DND-41 (cell line): ENCODE measurements around the gene COL23A1.

ENCODE experiments used
- ATAC-seq: fragments of 200-7000 bp; cut with Tn5 transposase; 3 replicates; pipeline ENCODE4 v1.9.1; 2021; ENCODE audit warnings: low read depth; ENCODE audit not compliant: insufficient read depth
- DNase-seq: peaks from one replicate; pipeline ENCODE4 v3.0.0-alpha.2; 2020
- H2AFZ ChIP-seq: 2 replicates; pipeline ENCODE4 v1.6.0; 2012; ENCODE audit warnings: low read depth, low read length
- H3K27ac ChIP-seq: 2 replicates; pipeline ENCODE4 v1.5.1; 2012; ENCODE audit warnings: low read length, inconsistent platforms
- H3K27me3 ChIP-seq: fragments of 200-600 bp; sonication (generic); 2 replicates; pipeline ENCODE4 v1.6.0; 2012; ENCODE audit warnings: low read length, mild to moderate bottlenecking, inconsistent platforms; ENCODE audit not compliant: insufficient read depth, poor library complexity
- H3K36me3 ChIP-seq: 2 replicates; pipeline ENCODE4 v1.5.1; 2012; ENCODE audit warnings: low read length, inconsistent platforms; ENCODE audit not compliant: insufficient read depth
- H3K4me1 ChIP-seq: 2 replicates; pipeline ENCODE4 v1.5.1; 2012; ENCODE audit warnings: mild to moderate bottlenecking, low read length; ENCODE audit not compliant: insufficient read depth
- H3K4me2 ChIP-seq: 2 replicates; pipeline ENCODE4 v1.6.0; 2012; ENCODE audit warnings: mild to moderate bottlenecking, moderate library complexity, low read length, inconsistent platforms; ENCODE audit not compliant: insufficient read depth
- H3K4me3 ChIP-seq, 2 experiments: fragments of 200-600 bp in 1 of 2; shearing (Covaris generic) in 1 of 2; 2 replicates each; pipeline ENCODE4 v1.5.1; 2012 to 2016; ENCODE audit warnings: inconsistent platforms in 2 of 2, low read length in 2 of 2, mild to moderate bottlenecking in 2 of 2, low read depth in 1 of 2, moderate library complexity in 1 of 2
- H3K79me2 ChIP-seq: 2 replicates; pipeline ENCODE4 v1.6.0; 2012; ENCODE audit warnings: low read length, inconsistent platforms; ENCODE audit not compliant: insufficient read depth
- H3K9ac ChIP-seq: 2 replicates; pipeline ENCODE4 v1.6.0; 2012; ENCODE audit warnings: low read depth, mild to moderate bottlenecking, inconsistent platforms, low read length, moderate library complexity
- H3K9me3 ChIP-seq: 2 replicates; pipeline ENCODE4 v1.5.1; 2012; ENCODE audit warnings: low read length, moderate library complexity, mild to moderate bottlenecking, inconsistent platforms; ENCODE audit not compliant: insufficient read depth, severe bottlenecking
- H4K20me1 ChIP-seq: 2 replicates; pipeline ENCODE4 v1.6.0; 2012; ENCODE audit warnings: low read length; ENCODE audit not compliant: insufficient read depth
- EZH2 ChIP-seq: IDR thresholded peaks from 3 replicates; pipeline ENCODE4 v1.6.1; 2012; ENCODE audit warnings: borderline replicate concordance, low read depth, mild to moderate bottlenecking, moderate library complexity, low read length, inconsistent platforms; ENCODE audit not compliant: severe bottlenecking
- TF ChIP-seq, protein P1 (sequence below): IDR thresholded peaks from 2 replicates; pipeline ENCODE4 v1.5.1; 2012; ENCODE audit warnings: borderline replicate concordance, low read length, moderate library complexity, mild to moderate bottlenecking; ENCODE audit not compliant: poor library complexity, severe bottlenecking; ENCODE audit errors: extremely low read depth

COL23A1 gene

DNA sequence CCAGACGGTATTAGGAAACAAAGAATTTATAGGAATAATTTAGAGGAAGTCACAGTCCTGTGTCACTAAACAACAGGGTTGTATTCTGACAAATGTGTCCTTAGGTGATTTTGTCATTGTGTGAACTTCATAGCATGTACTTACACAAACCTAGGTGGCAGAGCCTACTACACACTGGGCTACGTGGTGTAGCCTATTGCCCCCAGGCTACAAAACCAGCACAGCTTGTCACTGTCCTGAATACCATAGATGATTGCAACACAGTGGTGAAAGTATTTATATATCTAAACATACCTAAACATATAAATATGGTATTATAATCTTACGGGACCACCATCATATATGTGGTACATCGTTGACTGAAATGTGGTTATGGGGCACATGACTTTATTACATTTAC lies 69.3 kb downstream of the COL23A1 start:
- no peak for ATAC-seq
- no peak for DNase-seq
- Histone ChIP-seq H3K36me3 (no peaks in the 10 kb centered on the region), H3K4me1 (peaks cover 8% of the 10 kb centered on the region; the same call in 1 of the 2 replicates), H3K9ac (no peak overlapping the region), H3K4me3 (no peak overlapping the region), H3K4me2 (no peak overlapping the region), H2AFZ (no peak overlapping the region), H3K27ac (no peak overlapping the region), H3K9me3 (no peaks in the 10 kb centered on the region), H3K79me2 (no peaks in the 10 kb centered on the region), H4K20me1 (no peaks in the 10 kb centered on the region), H3K27me3 (no peaks in the 10 kb centered on the region)
- no peak for TF ChIP-seq EZH2
- TF ChIP-seq, protein P1, sequence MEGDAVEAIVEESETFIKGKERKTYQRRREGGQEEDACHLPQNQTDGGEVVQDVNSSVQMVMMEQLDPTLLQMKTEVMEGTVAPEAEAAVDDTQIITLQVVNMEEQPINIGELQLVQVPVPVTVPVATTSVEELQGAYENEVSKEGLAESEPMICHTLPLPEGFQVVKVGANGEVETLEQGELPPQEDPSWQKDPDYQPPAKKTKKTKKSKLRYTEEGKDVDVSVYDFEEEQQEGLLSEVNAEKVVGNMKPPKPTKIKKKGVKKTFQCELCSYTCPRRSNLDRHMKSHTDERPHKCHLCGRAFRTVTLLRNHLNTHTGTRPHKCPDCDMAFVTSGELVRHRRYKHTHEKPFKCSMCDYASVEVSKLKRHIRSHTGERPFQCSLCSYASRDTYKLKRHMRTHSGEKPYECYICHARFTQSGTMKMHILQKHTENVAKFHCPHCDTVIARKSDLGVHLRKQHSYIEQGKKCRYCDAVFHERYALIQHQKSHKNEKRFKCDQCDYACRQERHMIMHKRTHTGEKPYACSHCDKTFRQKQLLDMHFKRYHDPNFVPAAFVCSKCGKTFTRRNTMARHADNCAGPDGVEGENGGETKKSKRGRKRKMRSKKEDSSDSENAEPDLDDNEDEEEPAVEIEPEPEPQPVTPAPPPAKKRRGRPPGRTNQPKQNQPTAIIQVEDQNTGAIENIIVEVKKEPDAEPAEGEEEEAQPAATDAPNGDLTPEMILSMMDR = no peak

DNA sequence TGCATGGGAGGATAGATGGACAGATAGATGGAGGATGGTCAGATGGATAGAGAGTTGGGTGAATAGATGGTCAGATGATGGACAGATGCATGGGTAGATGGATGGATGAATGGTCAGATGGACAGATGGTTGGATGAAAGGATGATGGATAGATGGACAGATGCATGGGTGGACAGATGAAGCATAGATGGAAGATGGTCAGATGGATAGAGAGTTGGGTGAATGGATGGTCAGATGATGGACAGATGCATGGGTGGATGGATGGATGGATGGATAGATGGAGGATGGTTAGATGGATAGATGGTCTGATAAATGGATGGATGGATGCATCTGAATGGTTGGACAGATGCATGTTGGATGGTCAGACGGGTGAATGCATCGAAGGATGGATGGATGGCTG lies 70.4 kb downstream of the COL23A1 start:
- ATAC-seq (no peak), DNase-seq (no peak)
- H3K27ac ChIP-seq = no peak overlapping the region
- no peak for TF ChIP-seq EZH2
- TF ChIP-seq, protein P1 = no peak
- H2AFZ ChIP-seq = no peak overlapping the region
- no peaks in the 10 kb centered on the region for H4K20me1 ChIP-seq
- no peaks in the 10 kb centered on the region for H3K9me3 ChIP-seq
- H3K4me2 ChIP-seq = no peak overlapping the region
- H3K27me3 ChIP-seq = no peaks in the 10 kb centered on the region
- no peak overlapping the region for H3K9ac ChIP-seq
- H3K79me2 ChIP-seq = no peaks in the 10 kb centered on the region
- H3K36me3 ChIP-seq = no peaks in the 10 kb centered on the region
- no peak overlapping the region for H3K4me3 ChIP-seq
- H3K4me1 ChIP-seq = peaks cover 8% of the 10 kb centered on the region; the same call in 1 of the 2 replicates

DNA sequence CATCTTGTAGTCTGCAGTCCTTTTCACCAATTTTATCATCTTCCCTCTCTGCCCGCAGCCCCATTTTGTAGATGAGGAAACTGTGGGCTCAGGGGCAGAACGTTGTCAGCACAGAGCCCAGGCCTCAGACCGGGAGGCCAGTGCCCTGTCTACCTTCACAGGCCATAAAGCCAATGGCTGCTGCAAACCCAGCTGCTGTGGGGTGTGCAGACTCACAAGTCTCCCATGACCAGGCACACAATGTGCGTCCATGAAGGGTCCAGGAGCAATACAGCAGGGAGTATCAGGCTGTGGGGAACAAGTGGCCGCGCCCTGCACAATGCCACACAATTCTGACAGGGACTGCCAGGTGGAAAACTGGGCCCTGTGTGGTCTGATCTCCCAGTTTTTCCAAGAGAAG lies 71.0 kb downstream of the COL23A1 start:
- Histone ChIP-seq H2AFZ (no peak overlapping the region), H3K27ac (no peak overlapping the region), H3K36me3 (no peaks in the 10 kb centered on the region), H3K4me2 (no peak overlapping the region), H3K4me3 (no peak overlapping the region), H3K27me3 (no peaks in the 10 kb centered on the region), H3K79me2 (no peaks in the 10 kb centered on the region), H3K9me3 (no peaks in the 10 kb centered on the region), H4K20me1 (no peaks in the 10 kb centered on the region), H3K9ac (no peak overlapping the region), H3K4me1 (peaks cover 6% of the 10 kb centered on the region; the same call in 1 of the 2 replicates)
- DNase-seq (no peak), ATAC-seq (no peak)
- TF ChIP-seq, protein P1 = no peak
- TF ChIP-seq EZH2 = no peak

GRCh38 chr5:178516504-178517235 lies 73.5 kb downstream of the COL23A1 start:
- H4K20me1 ChIP-seq = no peaks in the 10 kb centered on the region
- ATAC-seq (peak; percentile 89), DNase-seq (peak; percentile 70)
- H3K9ac ChIP-seq = no peak overlapping the region
- H3K36me3 ChIP-seq = no peaks in the 10 kb centered on the region
- no peak overlapping the region for H3K27ac ChIP-seq
- no peak overlapping the region for H2AFZ ChIP-seq
- H3K4me1 ChIP-seq = no peaks in the 10 kb centered on the region
- peaks cover 3% of the 10 kb centered on the region for H3K9me3 ChIP-seq
- TF ChIP-seq, protein P1 = no peak
- no peak for TF ChIP-seq EZH2
- H3K79me2 ChIP-seq = no peaks in the 10 kb centered on the region
- no peaks in the 10 kb centered on the region for H3K27me3 ChIP-seq
- H3K4me2 ChIP-seq = no peak overlapping the region
- no peak overlapping the region for H3K4me3 ChIP-seq
